Stimulated activated CD4-positive, alpha-beta T cell treated with anti-CD3 and anti-CD28 coated beads, Interleukin-2, amount 100 ng/mL, for 24 hours (primary cell): ENCODE data around the gene AGAP4.
"Not testable (repeated sequence)": the region's sequence is repeated elsewhere in the genome, so short reads cannot be mapped to it uniquely, and the experiment has no call there.

ENCODE experiments used
- DNase-seq, 2 donors: peaks; one replicate each; pipeline ENCODE4 v3.0.0-alpha.2; 2020

AGAP4 gene

GRCh38 chr10:45789991-45790390 is 57.3 kb downstream of the AGAP4 start:
- DNase-seq = not testable (repeated sequence)

GRCh38 chr10:45787212-45787741 is 60.0 kb downstream of the AGAP4 start:
- not testable (repeated sequence) for DNase-seq

GRCh38 chr10:45786217-45786616 is 61.1 kb downstream of the AGAP4 start:
- DNase-seq = not testable (repeated sequence)
